ENCODE measurements around the gene INAVA. TPM values are rescaled to one million over a fixed set of nuclear protein-coding genes. Genes with fewer than 3 reads are reported as not detected.

INAVA gene
- total RNA-seq, 4 donors from 2014 or later: not detected

DNA sequence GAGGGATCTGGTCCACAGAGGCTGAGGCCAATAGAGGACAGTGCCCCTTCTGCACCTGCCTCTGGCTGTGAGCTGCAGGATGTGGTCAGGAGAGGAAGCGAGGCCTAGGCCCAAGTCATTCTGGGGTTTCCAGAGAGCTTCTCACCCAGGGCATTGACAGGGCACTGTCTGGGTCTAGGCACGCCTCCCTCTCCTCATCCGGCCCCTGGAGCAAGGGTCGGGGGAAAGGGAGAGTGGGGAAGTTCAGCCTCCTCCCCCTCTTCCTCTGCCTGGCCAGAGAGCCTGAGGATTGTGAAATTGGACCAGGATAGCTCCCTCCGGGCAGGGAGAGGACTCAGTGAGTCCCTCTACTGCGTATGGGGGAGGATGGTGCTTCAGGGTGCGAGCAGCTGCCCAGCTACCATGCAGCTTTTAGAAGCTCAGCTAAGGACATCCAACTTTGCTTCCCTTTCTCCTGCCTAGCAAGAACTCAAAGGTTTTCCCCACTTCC, 6.3 kb upstream of the INAVA start:
- TF ChIP-seq CTCF (IDR thresholded peaks at IDR 0.05; ENCODE audit: low read depth): no peak

GRCh38 chr1:200889571-200889970, 5.1 kb upstream of the INAVA start:
- TF ChIP-seq CTCF (IDR thresholded peaks at IDR 0.05; ENCODE audit: low read depth): no peak

DNA sequence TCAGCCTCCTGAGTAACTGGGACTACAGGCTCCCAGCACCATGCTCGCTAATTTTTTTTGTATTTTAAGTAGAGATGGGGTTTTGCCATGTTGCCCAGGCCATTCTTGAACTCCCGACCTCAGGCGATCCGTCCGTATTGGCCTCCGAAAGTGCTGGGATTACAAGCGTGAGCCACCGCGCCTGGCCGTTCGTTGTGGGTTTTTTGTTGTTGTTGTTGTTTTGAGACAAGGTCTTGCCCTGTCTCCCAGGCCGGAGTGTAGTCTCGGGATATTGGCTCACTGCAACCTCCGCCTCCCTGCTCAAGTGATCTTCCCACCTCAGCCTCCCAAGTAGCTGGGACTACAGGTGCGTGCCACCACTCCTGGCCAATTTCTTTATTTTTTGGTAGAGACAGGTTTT, 4.7 kb upstream of the INAVA start:
- TF ChIP-seq CTCF (IDR thresholded peaks at IDR 0.05; ENCODE audit: low read depth): no peak

DNA sequence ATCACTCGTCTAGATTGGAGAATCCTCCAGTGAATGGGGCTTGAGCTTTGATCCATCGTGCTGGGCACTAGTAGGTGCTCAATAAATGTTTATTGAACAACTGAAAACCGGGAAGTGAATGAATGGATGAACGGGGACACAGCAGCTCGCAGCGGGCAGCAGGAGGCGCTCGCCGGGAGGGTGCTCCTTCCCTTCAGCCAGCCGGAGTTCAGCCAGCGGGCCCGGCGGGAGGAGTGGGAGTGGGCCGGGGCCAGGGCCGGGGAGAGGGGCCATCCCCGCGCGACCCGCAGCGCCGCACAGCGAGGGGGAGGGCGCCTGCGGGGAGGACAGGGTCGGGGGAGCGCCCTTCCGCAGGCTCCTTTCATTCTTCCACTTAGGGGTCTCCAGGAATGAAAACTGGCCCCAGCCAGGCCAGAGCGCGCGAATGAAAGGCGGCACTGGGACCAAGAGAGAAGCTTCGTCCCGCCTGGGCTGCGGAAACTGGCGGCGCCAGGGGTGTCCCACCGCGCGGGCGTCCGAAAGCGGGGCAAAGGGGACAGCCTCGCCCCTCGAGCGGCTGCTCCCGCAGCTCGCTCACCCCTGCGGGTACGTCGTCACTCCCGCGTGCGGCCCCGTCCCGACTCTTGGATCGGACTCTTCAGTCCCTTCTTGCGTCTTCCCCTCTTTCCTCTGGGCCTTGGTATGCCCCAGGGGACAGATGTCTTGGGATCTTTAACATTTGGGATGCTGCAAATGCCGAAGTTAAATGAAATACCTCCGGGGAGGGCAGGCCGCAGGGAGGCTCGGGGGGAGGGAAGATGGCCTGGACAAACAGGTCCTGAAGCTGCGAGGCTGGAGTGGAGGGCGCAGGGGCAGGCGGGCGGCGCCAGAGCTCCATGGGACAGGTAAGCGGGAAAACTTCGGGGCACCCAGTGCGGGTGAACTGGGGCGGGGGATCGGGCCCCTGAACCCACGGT, 3.6 kb upstream of the INAVA start:
- TF ChIP-seq CTCF (IDR thresholded peaks at IDR 0.05; ENCODE audit: low read depth): no peak

- TF ChIP-seq CTCF (IDR thresholded peaks at IDR 0.05; ENCODE audit: low read depth): no peak
Observed at GRCh38 chr1:200891774-200892157, 2.9 kb upstream of the INAVA start.

- TF ChIP-seq CTCF (IDR thresholded peaks at IDR 0.05; ENCODE audit: low read depth): no peak
Observed at GRCh38 chr1:200892546-200892945, 2.2 kb upstream of the INAVA start.

DNA sequence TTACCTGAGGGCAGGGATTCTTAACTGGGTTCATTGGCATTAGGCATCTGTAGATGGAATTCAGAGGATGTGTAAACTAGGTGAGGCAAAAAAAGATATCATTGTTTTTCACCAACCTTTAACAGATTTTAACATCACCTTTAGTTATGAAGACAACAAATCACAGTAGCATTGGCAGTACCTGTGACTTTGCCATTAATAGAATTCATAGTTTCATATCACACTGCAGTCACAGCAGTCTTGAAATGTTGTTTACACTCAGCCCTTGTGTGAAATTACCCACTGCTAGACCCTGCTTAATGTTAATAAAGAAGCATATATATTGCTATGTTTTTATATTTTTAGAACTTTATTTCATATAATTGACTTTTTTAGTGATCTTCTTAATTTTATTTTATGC, 1.7 kb upstream of the INAVA start:
- TF ChIP-seq CTCF (IDR thresholded peaks at IDR 0.05; ENCODE audit: low read depth): no peak

All from subcutaneous adipose tissue (tissue), 4 donors.